GM21360 (cell line): ENCODE data around the gene ZBTB37.
"Not testable (repeated sequence)": the region's sequence is repeated elsewhere in the genome, so short reads cannot be mapped to it uniquely, and the experiment has no call there.

Experiments
- ATAC-seq: cut with Tn5 transposase; IDR thresholded peaks from one replicate; pipeline ENCODE4 v1.9.1; 2021; ENCODE audit warnings: mild to moderate bottlenecking, moderate library complexity; ENCODE audit not compliant: unreplicated experiment

The ZBTB37 gene

GRCh38 chr1:173903827-173904531 is 35.8 kb downstream of the ZBTB37 start:
- ATAC-seq = no peak

GRCh38 chr1:173913111-173913510 is 44.9 kb downstream of the ZBTB37 start:
- no peak for ATAC-seq

- no peak for ATAC-seq
Observed at GRCh38 chr1:173914366-173914871, 46.2 kb downstream of the ZBTB37 start.

GRCh38 chr1:173915596-173915995 is 47.4 kb downstream of the ZBTB37 start:
- ATAC-seq = no peak

GRCh38 chr1:173916667-173917066 is 48.5 kb downstream of the ZBTB37 start:
- no peak for ATAC-seq

GRCh38 chr1:173917149-173917548 is 49.0 kb downstream of the ZBTB37 start, which contains the start of gene SERPINC1:
Gene SERPINC1 (minus strand): TSS chr1:173917327. CDS start chr1:173917259, 68 bp downstream.
- ATAC-seq = no peak

GRCh38 chr1:173917635-173918493 is 49.7 kb downstream of the ZBTB37 start:
- no peak for ATAC-seq

- ATAC-seq = no peak
Observed at GRCh38 chr1:173920861-173921260, 52.7 kb downstream of the ZBTB37 start.

- ATAC-seq = no peak
Observed at GRCh38 chr1:173925306-173926242, 57.4 kb downstream of the ZBTB37 start.

GRCh38 chr1:173930541-173930940 is 62.4 kb downstream of the ZBTB37 start:
- not testable (repeated sequence) for ATAC-seq

- ATAC-seq = no peak
Observed at GRCh38 chr1:173934440-173934839, 66.3 kb downstream of the ZBTB37 start.

- ATAC-seq = no peak
Observed at GRCh38 chr1:173937062-173937461, 68.9 kb downstream of the ZBTB37 start.

- ATAC-seq = no peak
Observed at GRCh38 chr1:173946380-173946921, 78.3 kb downstream of the ZBTB37 start.

- ATAC-seq = no peak
Observed at GRCh38 chr1:173948594-173948993, 80.4 kb downstream of the ZBTB37 start.
